Activated CD4-positive, alpha-beta T cell treated with anti-CD3 and anti-CD28 coated beads, Interleukin-2, Interleukin-6, amounts not matched to agents 100 ng/mL and 50 ng/mL, durations not matched to agents 16 hours and 8 hours (primary cell): ENCODE measurements around the gene ALPP.
"Not testable (repeated sequence)": the region's sequence is repeated elsewhere in the genome, so short reads cannot be mapped to it uniquely, and the experiment has no call there.

Experiments used
- DNase-seq: peaks from one replicate; pipeline ENCODE4 v3.0.0-alpha.2; 2020

Gene ALPP

GRCh38 chr2:232364806-232365594, 13.6 kb upstream of the ALPP start:
- not testable (repeated sequence) for DNase-seq

GRCh38 chr2:232365621-232366321, 12.8 kb upstream of the ALPP start:
- peak; percentile 19 for DNase-seq

- not testable (repeated sequence) for DNase-seq
Observed at GRCh38 chr2:232366461-232366860, 12.1 kb upstream of the ALPP start.

- no peak for DNase-seq
Observed at GRCh38 chr2:232367016-232367415, 11.5 kb upstream of the ALPP start.

GRCh38 chr2:232367591-232368233, 10.8 kb upstream of the ALPP start:
- DNase-seq = no peak

GRCh38 chr2:232368311-232368731, 10.2 kb upstream of the ALPP start:
- DNase-seq = no peak

GRCh38 chr2:232369126-232369951, 9.2 kb upstream of the ALPP start:
- DNase-seq = no peak

- not testable (repeated sequence) for DNase-seq
Observed at GRCh38 chr2:232370007-232370406, 8.5 kb upstream of the ALPP start.

- DNase-seq = no peak
Observed at GRCh38 chr2:232372231-232373208, 6.0 kb upstream of the ALPP start.

GRCh38 chr2:232374356-232374755, 4.2 kb upstream of the ALPP start:
- DNase-seq = no peak

- no peak for DNase-seq
Observed at GRCh38 chr2:232375164-232375563, 3.4 kb upstream of the ALPP start.

GRCh38 chr2:232376260-232376659, 2.3 kb upstream of the ALPP start:
- no peak for DNase-seq

GRCh38 chr2:232376713-232377112, 1.8 kb upstream of the ALPP start:
- DNase-seq = no peak

GRCh38 chr2:232377319-232377718, 1.2 kb upstream of the ALPP start:
- no peak for DNase-seq

- DNase-seq = no peak
Observed at GRCh38 chr2:232377841-232378734, 463 bp upstream of the ALPP start.

GRCh38 chr2:232379610-232380590, 1.3 kb downstream of the ALPP start:
- not testable (repeated sequence) for DNase-seq

GRCh38 chr2:232381204-232382031, 2.9 kb downstream of the ALPP start:
- peak; percentile 22 for DNase-seq
